NCI-H2029 (cell line): ENCODE measurements around the gene TMEM62.
A peak's percentile ranks its signal among the peaks of the same experiment; 100 is the strongest.
"Not testable (repeated sequence)": the region's sequence is repeated elsewhere in the genome, so short reads cannot be mapped to it uniquely, and the experiment has no call there.

ENCODE experiments used
- DNase-seq: peaks from one replicate; lab custom pipeline; 2025; lab: John Stamatoyannopoulos, UW

TMEM62 gene

DNA sequence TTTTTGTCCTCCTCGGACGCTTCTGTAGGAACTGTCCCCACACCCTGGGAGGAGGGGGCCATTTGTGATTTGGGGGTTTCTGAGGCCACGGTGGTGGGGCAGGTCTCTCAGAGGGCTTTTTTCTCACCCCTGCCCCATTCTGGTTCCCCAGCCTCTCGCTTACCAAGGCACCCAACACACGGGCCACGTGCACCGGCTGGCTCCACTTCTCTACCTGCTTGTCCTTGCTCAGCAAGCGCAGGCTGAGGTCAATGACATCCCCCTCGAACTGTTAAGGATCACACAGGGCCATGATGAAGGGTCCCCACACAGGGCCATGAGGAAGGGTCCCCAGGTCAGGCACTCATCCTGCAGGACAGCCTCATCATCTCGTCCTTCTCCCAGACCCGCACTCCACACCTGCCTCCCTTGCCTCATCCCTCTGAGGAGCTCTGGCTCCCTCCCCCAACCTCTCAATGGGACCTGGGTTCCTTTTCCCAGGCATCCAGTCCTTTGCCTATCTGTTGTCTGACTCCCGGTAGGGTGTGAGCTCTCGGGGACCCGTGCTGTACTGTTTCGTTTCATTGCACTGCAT is 76.9 kb downstream of the TMEM62 start:
- DNase-seq = no peak

DNA sequence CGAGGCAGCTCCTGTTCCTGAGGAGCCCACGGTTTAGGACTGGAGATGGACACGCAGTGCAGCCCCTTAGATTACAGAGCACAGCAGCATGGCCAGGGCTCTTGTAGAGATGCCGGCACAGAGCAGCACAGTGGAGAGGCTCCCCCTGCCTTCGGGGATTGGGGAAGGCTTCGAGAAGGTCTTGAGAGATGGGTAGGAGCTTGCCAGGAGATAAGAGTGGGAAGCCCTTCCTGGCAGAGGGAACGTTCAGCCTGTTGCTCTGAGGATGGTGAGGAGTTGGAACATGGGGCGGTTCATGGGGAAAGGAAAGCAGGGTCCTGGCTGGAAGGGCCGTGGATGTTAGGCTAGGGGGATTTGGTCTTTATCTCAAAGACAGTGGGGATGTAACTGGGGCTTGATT is 77.4 kb downstream of the TMEM62 start:
- no peak for DNase-seq

DNA sequence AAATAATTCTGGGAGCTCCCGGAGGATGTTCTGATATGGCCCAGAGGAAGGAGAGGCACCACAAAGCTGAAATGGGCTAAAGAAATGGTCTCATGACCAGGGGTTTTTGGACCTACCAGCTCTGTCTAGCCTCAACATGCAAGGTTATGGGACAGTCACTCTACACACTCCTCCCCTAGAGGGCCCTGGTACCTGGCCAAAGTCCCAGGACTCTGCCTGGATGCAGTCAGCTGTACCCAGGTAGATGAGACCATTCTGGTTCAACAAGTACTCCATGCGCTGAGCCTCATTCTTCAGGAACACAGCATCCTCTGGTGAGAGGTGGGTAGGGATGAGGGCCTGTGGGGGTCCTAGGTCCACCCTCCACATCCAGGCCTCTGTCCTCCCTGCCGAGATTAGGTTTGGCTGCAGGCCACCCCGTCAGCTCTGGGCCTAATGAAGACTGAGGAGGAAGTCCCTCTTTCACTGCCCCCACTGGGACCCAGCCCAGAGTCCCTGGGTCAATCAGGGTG is 77.9 kb downstream of the TMEM62 start:
- DNase-seq = no peak

DNA sequence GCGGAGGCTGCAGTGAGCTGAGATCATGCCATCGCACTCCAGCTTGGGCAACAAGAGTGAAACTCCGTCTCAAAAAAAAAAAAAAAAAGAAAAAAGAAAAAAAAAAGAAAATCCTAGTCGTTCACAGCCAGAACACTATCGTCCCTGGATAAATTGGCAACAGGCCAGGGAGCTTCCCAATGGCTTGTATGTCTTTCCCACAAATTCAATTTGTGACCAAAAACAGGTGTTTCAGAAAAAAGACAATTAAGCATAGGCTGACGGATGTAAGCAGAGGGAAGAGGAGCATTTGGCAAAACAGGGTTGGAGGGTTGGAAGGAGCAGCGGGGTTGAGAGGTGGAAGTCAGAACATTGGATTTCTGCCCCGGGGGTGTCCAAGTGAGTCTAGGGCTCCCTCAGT is 78.9 kb downstream of the TMEM62 start:
- DNase-seq = no peak

DNA sequence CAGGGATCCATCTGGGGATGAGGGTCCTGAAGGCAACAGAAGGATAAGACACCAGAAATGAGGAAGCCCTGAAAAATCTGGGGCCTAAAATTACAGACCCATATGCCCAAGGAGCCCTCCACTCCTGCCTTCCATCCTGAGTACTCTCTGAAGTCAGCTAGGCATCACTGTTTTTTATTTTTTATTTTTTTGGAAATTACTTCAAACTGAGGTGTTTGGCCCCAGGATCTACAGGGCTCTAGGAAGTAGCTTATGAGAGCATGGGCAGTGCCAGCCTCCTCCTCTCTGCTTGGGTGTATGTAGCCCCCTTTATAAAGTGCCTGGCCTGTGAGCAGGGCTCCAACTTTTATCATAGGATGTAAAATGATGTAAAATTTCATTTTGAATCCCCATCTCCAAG is 79.6 kb downstream of the TMEM62 start:
- no peak for DNase-seq

DNA sequence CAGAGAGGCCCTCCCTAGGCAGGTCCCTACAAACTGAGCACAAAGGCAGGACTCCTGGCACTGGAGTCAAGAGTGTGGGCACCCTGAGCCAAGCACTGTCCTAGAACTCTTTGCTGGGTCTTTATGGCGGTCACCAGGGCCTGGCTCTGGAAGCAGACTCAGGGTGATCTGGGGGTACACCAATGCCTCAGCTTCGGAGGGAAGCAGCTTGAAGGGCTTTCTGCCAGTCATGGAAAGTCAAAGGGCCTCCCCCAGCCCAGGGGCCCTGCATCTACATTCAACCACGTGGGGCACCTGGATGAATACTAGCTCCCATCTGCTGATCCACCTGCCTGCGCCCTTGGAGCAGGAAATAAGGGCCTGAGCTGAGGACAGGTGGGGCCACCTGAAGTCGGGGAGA is 80.1 kb downstream of the TMEM62 start:
- no peak for DNase-seq

DNA sequence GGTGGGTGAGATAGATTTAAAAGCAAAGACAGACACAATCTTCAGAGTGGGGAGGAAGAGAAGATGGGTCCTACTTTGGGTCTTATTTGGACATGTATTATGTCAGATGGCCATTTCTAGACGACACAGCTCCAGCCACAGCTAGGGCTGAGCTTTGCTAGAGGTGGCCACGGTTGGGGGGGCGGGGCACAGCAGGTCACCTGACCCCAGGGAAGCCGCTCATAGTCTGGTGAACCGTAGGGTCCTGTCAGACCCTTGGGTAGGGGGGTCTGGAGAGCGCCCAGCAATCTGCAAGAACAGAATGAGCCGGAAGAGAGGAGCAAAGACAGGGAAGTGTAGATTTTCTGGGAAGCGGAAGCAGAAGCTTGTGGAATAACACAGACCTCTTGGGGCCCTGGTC is 80.8 kb downstream of the TMEM62 start:
- no peak for DNase-seq

DNA sequence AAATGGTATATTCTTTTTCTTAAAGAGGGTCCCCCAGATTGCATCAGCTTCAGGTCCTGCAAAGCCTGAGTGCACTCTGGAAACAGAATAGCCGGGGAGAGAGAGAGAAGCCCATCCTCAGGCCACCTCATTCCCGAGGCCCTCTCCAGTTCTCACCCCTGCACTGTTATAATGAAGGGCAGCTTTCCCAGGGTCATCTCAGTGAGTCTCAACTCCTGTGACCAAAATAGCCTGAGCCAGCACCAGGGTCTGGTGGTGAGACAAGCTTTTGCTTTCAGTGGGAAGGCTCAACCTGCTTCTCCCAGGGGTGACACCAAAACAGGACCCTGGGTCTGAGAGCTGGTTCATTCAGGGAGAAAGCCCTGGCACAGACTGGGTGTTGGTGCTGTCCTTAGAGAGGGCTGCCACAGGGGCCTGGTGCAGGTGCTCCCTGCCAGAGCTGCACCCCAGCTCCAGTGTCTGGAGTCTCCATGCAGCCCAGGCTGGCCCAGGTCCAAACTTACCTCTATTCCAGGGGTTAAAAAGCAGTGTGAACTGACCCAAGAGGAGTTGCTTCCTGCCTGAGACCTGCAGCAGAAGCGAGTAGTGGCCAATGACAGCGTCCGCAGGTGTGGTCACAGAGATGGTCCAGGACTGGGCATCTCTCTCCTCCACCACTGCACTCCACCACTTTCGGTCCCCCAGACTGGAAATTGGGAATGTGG is 81.4 kb downstream of the TMEM62 start:
- no peak for DNase-seq

DNA sequence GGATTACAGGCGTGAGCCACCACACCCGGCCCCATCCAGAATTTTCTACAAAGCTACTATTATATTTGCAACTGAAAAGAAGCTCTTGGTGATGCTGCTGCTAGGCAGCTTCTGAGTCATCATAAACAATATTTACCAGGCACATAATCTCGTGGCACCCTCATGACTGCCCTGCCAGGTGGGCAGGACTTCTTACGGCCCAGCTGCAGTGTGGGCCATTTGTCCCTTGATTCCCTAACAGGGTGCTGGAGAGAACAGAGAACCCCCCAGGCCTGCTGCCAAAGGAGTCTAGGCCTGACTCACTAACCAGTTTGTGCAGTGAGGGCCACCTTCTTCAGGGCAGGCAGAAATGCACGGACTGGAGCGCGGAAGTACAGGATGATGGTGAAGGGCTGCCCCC is 82.6 kb downstream of the TMEM62 start:
- DNase-seq = no peak

DNA sequence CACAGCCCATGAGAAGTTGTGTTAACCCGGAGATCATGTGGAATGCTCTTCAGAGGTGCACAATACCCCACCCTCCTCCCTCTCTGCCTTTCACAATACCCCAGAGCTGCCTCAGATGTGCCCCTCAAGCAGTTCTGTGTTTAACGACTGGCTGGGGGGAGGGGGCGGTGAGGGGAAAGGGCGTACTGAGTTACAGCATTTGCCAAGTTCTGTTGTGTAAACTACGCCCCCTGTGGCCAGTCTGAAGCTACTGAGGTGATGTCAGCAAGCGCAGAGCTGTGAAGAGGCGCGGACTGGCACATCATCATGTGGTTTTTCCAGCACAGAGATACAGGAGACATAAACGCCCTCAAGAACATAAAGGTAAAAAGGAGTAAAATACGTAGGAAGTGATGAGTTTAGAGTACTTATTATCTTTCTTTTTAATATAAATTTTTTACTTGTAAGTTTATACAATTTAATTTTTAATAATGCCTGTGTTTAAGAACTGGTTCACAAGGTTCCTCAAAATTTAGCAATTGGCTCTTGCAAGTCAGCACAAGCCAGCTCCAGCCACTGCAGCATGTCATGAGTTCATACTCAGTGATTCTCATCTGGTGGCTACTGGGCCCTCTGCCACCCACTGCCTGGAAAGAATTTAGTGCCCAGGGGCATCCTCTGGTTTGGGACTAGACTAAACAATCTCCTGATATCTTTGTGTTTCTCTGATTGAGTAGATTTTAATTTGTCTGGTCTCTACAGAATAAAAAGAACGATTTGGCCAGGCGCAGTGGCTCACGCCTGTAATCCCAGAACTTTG is 85.7 kb downstream of the TMEM62 start:
- DNase-seq = no peak

DNA sequence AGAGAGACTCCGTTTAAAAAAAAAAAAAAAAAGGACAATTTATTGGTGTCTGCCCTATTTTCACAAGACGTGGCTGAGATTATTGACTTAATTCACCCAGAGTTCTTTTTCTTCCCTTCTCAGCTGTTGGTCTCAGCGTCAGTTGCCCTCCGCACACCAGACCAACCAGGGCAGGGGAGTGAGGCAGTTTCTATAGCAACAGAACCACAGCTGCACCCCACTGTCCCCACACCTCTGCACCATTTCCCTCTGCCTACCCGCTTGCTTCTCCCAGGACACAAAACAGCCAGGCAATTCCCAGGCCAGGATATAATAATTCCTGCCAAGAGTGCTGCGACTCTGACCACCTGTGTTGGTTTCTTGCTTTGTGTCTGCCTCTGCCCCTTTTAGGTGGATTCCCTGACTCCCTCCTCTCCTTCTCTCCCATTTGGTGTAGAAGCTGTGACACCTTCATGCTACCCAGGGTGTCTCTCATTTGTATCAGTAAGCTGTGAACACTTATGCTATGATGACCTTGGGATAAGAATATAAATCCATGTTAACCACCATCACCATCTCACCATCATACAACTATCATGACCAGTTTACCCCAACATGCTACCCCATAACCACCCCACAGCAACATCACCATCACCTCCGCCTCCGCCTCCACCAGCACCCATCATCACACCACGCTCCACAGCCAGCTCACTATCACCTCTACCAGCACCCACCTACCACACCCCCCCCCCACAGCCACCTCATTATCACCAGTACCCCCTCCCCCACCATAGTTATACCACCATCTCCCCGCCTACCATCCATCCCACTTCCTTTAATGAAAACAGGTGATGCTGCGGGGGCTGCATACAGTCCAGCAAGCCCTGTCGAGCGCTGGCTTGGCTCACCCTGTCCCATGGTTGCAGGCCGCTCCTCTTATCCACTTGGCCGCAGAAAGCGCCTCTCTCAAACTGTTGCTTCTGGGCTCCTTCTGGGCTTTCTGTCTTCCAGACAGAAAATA is 86.8 kb downstream of the TMEM62 start:
- no peak for DNase-seq

DNA sequence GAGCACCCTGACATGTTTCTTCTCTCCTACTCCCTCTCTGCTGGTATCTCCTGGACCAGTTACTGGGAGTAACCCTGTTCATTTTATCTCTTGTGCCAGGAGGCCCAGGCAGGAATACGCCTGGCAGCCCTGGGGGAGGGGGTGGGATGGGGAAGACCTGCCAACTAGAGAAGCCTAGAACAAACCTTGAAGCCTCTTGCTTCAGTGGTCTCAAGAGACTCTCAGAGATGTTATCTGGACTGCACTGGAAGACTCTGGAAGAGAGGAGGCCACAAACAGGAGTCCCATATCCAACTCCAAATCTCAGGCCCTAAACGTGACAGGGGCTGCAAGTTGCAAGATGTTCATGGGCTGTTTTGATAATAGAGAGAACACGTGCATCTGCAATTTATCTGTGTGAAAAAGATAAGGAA is 87.6 kb downstream of the TMEM62 start, which contains the start of gene EPB42:
Gene EPB42, minus strand, starts transcription at position 28 of the 413 bp plus-strand sequence. CDS start 193 bp downstream, outside the sequence.
- DNase-seq = no peak

DNA sequence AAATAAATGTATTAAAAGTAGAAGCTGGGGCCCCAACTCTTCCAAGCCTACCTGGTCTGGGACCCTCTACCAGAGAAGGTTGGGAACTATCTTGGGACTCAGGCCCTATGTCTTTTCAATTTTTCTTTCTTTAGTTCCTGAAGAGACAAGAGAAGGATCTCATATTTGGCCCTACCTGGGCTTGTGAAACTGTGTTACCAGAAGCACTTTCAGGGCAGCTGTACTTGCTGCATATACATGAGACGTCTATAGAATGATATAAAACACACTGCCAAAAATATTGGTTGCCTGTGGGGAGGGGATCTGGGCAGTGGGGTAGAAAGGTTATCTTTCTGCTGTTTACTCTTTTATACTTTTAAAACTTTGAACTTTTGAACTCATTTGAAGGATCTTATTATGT is 88.0 kb downstream of the TMEM62 start:
- no peak for DNase-seq

DNA sequence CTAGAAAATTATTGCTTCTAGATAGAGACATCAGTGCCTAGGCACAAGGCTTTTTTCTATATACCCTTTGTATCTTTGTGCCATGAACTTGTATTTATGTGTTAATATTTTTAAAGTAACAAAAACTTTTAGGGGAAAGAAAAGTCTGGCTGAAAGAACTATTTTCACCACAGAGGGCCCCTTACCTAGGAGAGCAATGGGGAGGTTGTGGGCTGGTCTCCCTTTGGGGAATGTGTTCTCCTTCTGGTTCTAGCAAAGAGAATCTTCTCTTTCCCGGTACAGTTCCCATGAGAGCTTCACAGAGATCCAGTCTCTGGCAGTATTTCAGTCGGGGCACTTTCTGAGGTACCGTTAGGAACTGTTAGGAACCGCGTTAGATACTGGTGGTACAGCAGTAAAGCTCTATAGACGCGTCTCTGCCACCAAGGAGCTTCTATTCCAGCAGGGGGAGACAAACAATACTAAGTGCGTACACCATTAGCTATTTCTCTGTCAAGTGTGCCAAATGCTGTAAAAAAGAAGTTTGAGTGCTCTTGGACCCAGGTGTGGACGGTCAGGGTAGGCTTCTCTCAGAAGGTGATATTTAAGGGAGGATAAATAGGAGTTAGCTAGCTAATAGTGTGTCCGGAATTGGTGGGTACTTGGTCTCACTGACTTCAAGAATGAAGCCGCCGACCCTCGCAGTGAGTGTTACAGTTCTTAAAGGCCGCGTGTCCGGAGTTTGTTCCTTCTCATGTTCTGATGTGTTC is 92.0 kb downstream of the TMEM62 start:
- peak; percentile 1 for DNase-seq

DNA sequence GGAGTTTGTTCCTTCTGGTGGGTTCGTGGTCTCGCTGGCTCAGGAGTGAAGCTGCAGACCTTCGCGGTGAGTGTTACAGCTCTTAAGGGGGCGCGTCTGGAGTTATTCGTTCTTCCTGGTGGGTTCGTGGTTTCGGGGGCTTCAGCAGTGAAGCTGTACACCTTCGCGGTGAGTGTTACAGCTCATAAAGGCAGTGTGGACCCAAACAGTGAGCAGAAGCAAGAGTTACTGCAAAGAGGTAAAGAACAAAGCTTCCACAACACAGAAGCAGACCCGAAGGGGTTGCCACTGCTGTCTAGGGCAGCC is 92.5 kb downstream of the TMEM62 start:
- DNase-seq = not testable (repeated sequence)

DNA sequence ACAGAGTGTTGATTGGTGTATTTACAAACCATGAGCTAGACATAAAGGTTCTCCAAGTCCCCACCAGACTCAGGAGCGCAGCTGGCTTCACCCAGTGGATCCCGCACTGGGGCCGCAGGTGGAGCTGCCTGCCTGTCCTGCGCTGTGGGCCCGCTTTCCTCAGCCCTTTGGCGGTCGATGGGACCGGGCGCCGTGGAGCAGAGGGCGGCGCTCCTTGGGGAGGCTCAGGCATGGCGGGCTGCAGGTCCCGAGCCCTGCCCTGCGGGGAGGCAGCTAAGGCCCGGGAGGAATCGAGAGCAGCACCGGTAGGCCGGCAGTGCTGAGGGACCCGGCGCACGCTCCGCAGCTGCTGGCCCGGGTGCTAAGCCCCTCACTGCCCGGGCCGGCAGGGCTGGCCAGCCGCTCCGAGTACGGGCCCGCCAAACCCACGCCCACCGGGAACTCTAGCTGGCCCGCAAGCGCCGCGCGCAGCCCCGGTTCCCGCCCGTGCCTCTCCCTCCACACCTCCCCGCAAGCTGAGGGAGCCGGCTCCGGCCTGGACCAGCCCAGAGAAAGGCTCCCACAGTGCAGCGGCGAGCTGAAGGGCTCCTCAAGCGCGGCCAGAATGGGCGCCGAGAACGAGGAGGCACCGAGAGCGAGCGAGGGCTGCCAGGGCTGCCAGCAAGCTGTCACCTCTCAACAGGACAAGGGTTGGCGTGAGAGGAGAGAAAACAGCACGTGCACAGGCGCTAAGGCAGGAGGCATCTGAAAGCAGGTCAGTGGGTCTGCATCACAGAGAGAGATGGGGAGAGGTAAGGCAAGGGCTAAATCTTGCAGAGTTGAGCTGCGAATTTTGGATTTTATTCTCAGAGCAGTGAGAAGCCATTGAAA is 93.3 kb downstream of the TMEM62 start:
- DNase-seq = no peak

DNA sequence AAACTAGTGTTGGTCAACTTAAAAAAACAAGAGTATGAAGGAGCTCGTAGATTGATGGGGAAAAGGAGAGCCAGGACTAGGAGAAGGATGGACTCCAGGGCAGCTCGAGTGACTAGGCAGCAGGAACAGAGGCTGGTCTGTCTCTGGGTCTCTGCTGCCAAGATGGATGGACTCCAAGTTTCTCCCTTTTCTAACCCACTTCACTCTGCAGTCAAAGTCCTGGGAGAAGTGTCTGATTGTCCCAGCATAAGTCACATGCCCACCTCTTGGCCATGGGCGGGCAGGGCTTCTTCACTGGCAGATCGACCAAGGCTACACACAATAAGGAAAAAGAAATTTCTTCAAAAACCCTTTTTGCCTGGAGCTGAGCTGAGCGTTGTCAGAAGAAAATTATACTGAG is 96.6 kb downstream of the TMEM62 start:
- DNase-seq = no peak

DNA sequence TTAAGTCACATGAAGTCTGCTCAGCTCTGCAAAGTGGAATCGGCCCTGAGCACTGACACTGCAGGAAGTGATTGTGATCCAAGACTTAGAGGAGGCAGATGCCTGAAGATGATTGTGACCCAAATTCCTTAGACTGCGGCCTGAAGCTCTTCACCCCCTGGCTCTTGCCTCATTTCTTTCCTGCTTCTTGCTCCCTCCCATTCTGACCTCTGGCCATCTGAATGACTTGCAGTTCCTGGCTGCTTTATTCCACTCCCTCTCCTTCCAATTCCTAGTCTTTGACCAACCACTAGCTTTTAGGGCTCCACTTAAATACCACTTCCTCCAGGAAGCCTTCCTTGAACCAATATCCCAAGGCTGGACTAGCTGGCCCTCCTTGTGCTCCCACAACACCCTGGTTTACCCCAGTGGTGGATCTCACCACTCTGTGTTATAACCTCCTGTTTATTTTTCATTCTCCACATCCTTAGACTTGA is 97.3 kb downstream of the TMEM62 start:
- DNase-seq = no peak

DNA sequence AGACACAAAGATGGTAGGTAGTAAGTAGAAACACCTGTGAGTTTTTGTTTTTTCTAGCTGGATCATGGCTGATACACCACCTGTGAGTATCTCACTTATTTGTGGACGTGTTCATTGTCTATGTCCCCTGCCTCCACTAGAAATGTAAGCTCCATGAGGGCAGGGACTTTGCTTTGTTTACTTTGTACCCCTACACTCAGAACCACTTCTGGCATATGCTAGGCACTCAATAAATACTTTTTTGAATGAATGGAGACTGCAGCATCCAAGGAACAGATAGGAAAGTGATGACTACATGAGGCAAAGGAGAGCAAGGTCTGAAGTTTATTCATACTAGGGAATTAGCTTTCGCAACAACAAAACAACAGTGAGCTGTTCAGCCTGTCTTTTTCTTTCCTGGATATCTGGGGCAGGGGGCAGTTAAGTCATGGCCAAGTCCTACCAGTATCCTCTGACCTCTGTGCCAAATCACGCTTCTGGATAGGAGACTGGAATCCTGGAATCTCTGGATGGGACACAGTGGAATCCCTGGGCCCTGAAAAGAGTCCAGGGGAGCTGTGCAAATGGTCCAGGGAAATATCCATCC is 99.0 kb downstream of the TMEM62 start:
- no peak for DNase-seq
